Nephron (organoid): Measurements from ENCODE around the gene DLGAP1.

Experiments used
- H3K27ac Mint-ChIP-seq, 3 experiments: 2 replicates each; pipeline ENCODE4 v1.8.0; 2020; ENCODE audit warnings: mixed read lengths in 3 of 3, mild to moderate bottlenecking in 2 of 3, moderate library complexity in 1 of 3
- H3K27me3 Mint-ChIP-seq: 2 replicates; pipeline ENCODE4 v1.8.0; 2021; ENCODE audit warnings: low read depth, mild to moderate bottlenecking, moderate library complexity, mixed read lengths
- H3K36me3 Mint-ChIP-seq: 2 replicates; pipeline ENCODE4 v1.8.0; 2020; ENCODE audit warnings: low read depth, mixed read lengths
- H3K4me1 Mint-ChIP-seq: 2 replicates; pipeline ENCODE4 v1.8.0; 2020; ENCODE audit warnings: mixed read lengths
- H3K4me3 Mint-ChIP-seq, 3 experiments: 2 replicates each; pipeline ENCODE4 v1.8.0; 2020; ENCODE audit warnings: mild to moderate bottlenecking in 3 of 3, mixed read lengths in 3 of 3, moderate library complexity in 2 of 3
- H3K9me3 Mint-ChIP-seq: 2 replicates; pipeline ENCODE4 v1.8.0; 2020; ENCODE audit warnings: mixed read lengths
- CTCF ChIP-seq, 3 experiments: fragments of 200-600 bp; sonication (generic); IDR thresholded peaks; one replicate each; pipeline ENCODE4 v1.5.0; 2021; ENCODE audit warnings: antibody characterized with exemption in 3 of 3; ENCODE audit not compliant: unreplicated experiment in 3 of 3

Gene DLGAP1

GRCh38 chr18:4450065-4450658 lies 4.9 kb downstream of the DLGAP1 start:
- Mint-ChIP-seq H3K9me3 (no peaks in the 10 kb centered on the region), H3K27ac (no peak overlapping the region), H3K27me3 (peaks cover 44% of the 10 kb centered on the region), H3K4me1 (peaks cover 23% of the 10 kb centered on the region), H3K36me3 (no peaks in the 10 kb centered on the region), H3K4me3 (no peak overlapping the region)
- no peak for TF ChIP-seq CTCF (IDR thresholded peaks at IDR 0.05; ENCODE audit: unreplicated experiment in 3 of 3)

DNA sequence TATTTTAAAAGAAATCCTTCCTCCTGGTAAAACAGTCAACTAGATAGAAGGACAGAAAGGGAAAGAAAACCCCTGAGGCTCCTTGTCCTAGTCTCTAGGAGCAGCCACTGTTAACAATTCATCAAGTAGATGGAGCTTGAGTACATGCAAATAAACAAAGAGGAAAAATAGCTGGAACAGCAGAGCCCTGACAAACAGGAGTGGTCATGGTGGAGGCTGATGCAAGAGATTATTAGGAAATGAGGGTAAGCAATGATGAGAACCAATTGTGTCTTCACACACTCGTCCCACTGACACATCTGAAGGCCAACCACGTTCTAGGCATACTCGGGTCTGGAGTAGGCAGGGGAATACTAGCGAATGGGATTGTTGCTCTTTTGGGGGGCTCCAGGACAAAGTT lies 9.2 kb downstream of the DLGAP1 start:
- H3K27ac Mint-ChIP-seq, result no peak overlapping the region
- no peak overlapping the region for H3K4me3 Mint-ChIP-seq
- H3K4me1 Mint-ChIP-seq, result peaks cover 13% of the 10 kb centered on the region
- H3K36me3 Mint-ChIP-seq, result no peaks in the 10 kb centered on the region
- H3K9me3 Mint-ChIP-seq, result no peaks in the 10 kb centered on the region
- peaks cover 15% of the 10 kb centered on the region for H3K27me3 Mint-ChIP-seq
- TF ChIP-seq CTCF (IDR thresholded peaks at IDR 0.05; ENCODE audit: unreplicated experiment in 3 of 3), result no peak

DNA sequence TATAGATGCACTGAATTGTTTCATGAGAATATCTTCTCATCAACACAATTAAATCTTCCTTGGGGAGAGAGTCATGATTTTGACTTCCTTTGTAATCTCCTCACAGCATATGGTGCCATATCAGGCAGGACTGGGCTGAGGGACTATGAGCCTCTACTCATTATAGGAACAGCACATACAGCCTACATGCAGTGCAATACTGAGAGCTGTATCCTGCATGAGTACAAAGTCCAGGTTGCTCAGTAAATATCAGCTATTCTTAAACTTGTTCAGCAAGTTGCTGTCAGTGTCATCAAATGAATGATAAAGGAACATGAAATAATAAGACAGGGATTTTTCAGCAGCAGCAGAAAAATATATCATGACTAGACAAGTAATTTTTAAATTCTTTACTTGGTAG lies 10.8 kb downstream of the DLGAP1 start:
- no peak for TF ChIP-seq CTCF (IDR thresholded peaks at IDR 0.05; ENCODE audit: unreplicated experiment in 3 of 3)
- H3K4me3 Mint-ChIP-seq, result no peak overlapping the region
- no peaks in the 10 kb centered on the region for H3K4me1 Mint-ChIP-seq
- H3K9me3 Mint-ChIP-seq, result no peaks in the 10 kb centered on the region
- H3K27me3 Mint-ChIP-seq, result peaks cover 7% of the 10 kb centered on the region
- H3K27ac Mint-ChIP-seq, result no peak overlapping the region
- H3K36me3 Mint-ChIP-seq, result no peaks in the 10 kb centered on the region

- Mint-ChIP-seq H3K4me3 (no peak overlapping the region), H3K27ac (no peak overlapping the region)
Measured at GRCh38 chr18:4441098-4441497, 14.0 kb downstream of the DLGAP1 start.

DNA sequence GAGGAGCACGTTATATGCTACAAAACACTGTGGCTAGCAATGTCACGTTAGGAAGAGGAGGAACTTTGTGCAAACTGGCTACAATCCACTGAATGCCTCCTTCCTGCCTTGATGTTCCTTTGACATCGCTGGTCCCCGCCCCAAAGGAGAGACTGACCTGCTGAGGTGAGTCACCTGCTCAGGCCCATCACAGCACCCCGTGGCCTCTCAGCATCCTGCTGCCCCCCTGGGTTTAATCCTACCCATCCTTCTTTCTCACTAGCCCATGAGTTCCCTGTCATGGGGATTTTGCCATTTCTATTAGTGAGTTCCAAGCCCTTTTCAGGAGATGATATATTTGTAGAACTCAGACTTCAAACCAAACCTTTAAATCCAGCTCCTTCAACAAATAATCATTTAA lies 16.2 kb downstream of the DLGAP1 start:
- Mint-ChIP-seq H3K4me3 (no peak overlapping the region), H3K4me1 (no peaks in the 10 kb centered on the region), H3K9me3 (no peaks in the 10 kb centered on the region), H3K36me3 (no peaks in the 10 kb centered on the region), H3K27ac (no peak overlapping the region), H3K27me3 (peaks cover 3% of the 10 kb centered on the region)
- no peak for TF ChIP-seq CTCF (IDR thresholded peaks at IDR 0.05; ENCODE audit: unreplicated experiment in 3 of 3)

More at GRCh38 chr18:4441098-4441497, 14.0 kb downstream of the DLGAP1 start:
- no peaks in the 10 kb centered on the region for H3K9me3 Mint-ChIP-seq
- peaks cover 3% of the 10 kb centered on the region for H3K27me3 Mint-ChIP-seq
- no peaks in the 10 kb centered on the region for H3K36me3 Mint-ChIP-seq
- H3K4me1 Mint-ChIP-seq, result no peaks in the 10 kb centered on the region
- no peak for TF ChIP-seq CTCF (IDR thresholded peaks at IDR 0.05; ENCODE audit: unreplicated experiment in 3 of 3)

DNA sequence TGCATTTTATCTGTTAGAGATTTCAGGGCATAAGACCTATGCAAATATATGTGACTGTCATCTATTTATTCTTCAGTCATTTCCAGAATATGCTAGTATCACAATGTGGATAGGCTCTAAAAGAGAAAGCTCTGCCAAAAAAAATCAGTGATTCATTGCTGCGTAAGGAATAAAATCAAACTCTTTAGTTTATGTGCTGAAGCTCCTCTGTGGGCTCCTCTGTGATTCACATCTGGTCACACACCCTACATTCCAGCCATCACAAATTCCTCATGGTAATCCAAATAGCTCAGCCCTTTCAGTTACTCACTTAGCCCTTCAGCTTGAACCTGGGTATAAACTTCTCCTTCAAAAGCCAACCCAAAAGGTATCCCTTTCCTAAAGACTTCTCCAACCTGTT lies 21.4 kb downstream of the DLGAP1 start:
- Mint-ChIP-seq H3K9me3 (no peaks in the 10 kb centered on the region), H3K4me3 (no peak overlapping the region), H3K27me3 (no peaks in the 10 kb centered on the region), H3K4me1 (no peaks in the 10 kb centered on the region), H3K27ac (no peak overlapping the region), H3K36me3 (no peaks in the 10 kb centered on the region)
- TF ChIP-seq CTCF (IDR thresholded peaks at IDR 0.05; ENCODE audit: unreplicated experiment in 3 of 3), result no peak
